DND-41 (cell line): Measurements from ENCODE around the gene WDR93.

Experiments
- EZH2 ChIP-seq: IDR thresholded peaks from 3 replicates; pipeline ENCODE4 v1.6.1; 2012; ENCODE audit warnings: borderline replicate concordance, low read depth, mild to moderate bottlenecking, moderate library complexity, low read length, inconsistent platforms; ENCODE audit not compliant: severe bottlenecking
- TF ChIP-seq, protein P1 (sequence below): IDR thresholded peaks from 2 replicates; pipeline ENCODE4 v1.5.1; 2012; ENCODE audit warnings: borderline replicate concordance, low read length, moderate library complexity, mild to moderate bottlenecking; ENCODE audit not compliant: poor library complexity, severe bottlenecking; ENCODE audit errors: extremely low read depth

DNA sequence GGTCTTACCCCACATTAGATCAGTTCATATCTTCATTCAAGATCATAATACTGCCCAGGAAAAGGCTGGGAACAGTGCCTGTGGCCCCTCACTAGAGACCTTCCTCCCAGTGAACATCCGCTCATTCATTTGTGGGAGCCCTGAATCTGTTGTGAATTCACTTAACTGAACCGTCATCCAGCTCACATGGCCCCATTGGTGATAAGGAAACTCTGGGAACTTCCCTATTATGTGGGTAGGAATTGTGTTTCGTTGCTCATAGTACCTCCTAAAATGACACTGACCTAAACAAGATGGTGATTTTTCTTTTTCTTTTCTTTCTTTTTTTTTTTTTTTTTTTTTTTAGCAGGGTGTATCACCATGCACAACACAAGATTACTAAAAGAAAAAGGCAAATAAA is 78.8 kb downstream of the WDR93 start:
- TF ChIP-seq, protein P1, sequence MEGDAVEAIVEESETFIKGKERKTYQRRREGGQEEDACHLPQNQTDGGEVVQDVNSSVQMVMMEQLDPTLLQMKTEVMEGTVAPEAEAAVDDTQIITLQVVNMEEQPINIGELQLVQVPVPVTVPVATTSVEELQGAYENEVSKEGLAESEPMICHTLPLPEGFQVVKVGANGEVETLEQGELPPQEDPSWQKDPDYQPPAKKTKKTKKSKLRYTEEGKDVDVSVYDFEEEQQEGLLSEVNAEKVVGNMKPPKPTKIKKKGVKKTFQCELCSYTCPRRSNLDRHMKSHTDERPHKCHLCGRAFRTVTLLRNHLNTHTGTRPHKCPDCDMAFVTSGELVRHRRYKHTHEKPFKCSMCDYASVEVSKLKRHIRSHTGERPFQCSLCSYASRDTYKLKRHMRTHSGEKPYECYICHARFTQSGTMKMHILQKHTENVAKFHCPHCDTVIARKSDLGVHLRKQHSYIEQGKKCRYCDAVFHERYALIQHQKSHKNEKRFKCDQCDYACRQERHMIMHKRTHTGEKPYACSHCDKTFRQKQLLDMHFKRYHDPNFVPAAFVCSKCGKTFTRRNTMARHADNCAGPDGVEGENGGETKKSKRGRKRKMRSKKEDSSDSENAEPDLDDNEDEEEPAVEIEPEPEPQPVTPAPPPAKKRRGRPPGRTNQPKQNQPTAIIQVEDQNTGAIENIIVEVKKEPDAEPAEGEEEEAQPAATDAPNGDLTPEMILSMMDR, result no peak
- no peak for TF ChIP-seq EZH2
